WI38 (cell line): ENCODE data around the gene CCDC158.
A peak's percentile ranks its signal among the peaks of the same experiment; 100 is the strongest.

Experiments
- H3K4me3 ChIP-seq: 2 replicates; pipeline ENCODE4 v1.5.1; 2011; ENCODE audit warnings: low read depth, mild to moderate bottlenecking, control low read depth, low read length
- CTCF ChIP-seq: IDR thresholded peaks from 2 replicates; pipeline ENCODE4 v1.5.1; 2012; ENCODE audit warnings: low read depth, mild to moderate bottlenecking, control low read depth, low read length

The CCDC158 gene

GRCh38 chr4:76311896-76312331 is 109.0 kb downstream of the CCDC158 start:
- H3K4me3 ChIP-seq = no peak overlapping the region
- no peak for TF ChIP-seq CTCF

- no peak overlapping the region for H3K4me3 ChIP-seq
- TF ChIP-seq CTCF = no peak
Observed at GRCh38 chr4:76310683-76311082, 110.3 kb downstream of the CCDC158 start.

GRCh38 chr4:76309939-76310550 is 110.9 kb downstream of the CCDC158 start:
- TF ChIP-seq CTCF = no peak
- no peak overlapping the region for H3K4me3 ChIP-seq

GRCh38 chr4:76308548-76308947 is 112.4 kb downstream of the CCDC158 start:
- H3K4me3 ChIP-seq = no peak overlapping the region
- TF ChIP-seq CTCF = no peak

GRCh38 chr4:76307660-76308014 is 113.3 kb downstream of the CCDC158 start:
- no peak for TF ChIP-seq CTCF
- H3K4me3 ChIP-seq = peak overlapping the region; percentile 87

- peak overlapping the region; percentile 87 for H3K4me3 ChIP-seq
- TF ChIP-seq CTCF = peak; percentile 45
Observed at GRCh38 chr4:76306882-76307659, 113.9 kb downstream of the CCDC158 start.
